MM.1S (cell line): ENCODE results near the gene INHBC.

ENCODE experiments used
- EZH2 ChIP-seq: fragments of 300-600 bp; sonication (generic); optimal IDR thresholded peaks from 2 replicates; pipeline ENCODE3; 2017; ENCODE audit warnings: low read depth, mild to moderate bottlenecking, antibody characterized with exemption, low read length, mixed read lengths
- EZH2phosphoT487 ChIP-seq: fragments of 300-600 bp; sonication (generic); IDR thresholded peaks from 2 replicates; pipeline ENCODE4 v1.6.1; 2018; ENCODE audit warnings: antibody characterized with exemption, low read length

DNA sequence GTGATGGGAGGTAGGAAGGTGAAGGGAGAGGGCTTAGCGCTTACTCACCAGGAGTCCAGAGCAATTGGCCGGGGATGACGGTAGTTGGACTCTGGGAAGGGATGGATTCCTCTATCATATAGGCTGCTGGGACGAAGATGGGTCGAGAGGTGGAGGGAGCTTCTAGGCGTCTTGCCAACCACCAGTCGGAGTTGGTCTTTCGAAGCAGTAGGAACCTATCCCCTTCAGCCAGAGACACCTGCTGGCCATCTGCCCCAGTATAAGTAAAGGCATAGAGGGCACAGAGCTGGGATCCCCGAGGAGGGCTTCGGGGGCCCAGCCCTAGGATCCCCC lies 44.4 kb downstream of the INHBC start:
- no peak for TF ChIP-seq EZH2phosphoT487
- no peak for TF ChIP-seq EZH2
